ENCODE results near the gene LY6G5C. TPM values are rescaled to one million over a fixed set of nuclear protein-coding genes. Genes with fewer than 3 reads are reported as not detected.
A peak's percentile ranks its signal among the peaks of the same experiment; 100 is the strongest.

Gene LY6G5C
- total and polyA plus RNA-seq, 2 of the 13 experiments (the other 11 are each of a cell fraction or from before 2014, with no cell fraction given) = 0.33 to 0.55 TPM

DNA sequence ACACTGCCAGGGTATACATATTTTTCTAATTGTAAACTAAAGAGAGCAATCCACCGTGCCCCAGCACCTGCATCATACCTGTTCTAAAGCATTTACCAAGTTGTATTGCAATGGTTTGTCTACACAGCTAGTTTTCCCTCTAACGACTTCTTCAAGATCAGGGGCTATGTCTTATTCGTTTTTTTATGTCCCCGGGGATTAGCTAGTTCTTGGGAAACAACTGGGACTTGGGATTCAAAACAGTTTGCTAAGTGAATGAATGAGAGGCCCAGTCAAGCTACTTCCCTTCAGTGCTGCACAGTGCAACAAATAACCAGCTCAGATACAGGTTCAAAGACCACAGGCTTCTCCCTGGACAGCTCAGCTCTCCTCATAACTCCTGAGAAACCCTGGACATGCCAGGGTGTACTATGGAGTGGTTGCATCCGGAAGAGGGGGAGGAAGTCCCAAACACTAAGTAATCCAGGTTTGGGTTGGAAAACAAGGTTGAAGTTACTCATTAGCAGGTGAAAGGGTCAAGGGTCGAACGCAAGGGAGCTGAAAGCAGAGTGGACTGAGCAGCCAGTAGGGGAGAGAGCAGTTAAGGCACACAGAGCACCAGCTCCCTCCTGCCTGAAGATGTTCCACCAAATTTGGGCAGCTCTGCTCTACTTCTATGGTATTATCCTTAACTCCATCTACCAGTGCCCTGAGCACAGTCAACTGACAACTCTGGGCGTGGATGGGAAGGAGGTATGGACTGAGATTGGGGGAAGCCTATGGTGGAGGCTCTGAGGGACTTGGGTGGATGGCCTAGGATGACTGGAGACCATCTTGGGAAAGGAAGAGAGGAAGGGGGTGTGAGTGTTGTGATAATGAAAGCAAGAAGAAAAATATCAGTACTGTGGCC, 25.3 kb downstream of the LY6G5C start, which contains the start of gene APOM (continued):
- TF ChIP-seq ZNF672 (CRISPR knock-in tag; IDR thresholded peaks at IDR 0.05) (no peak), MEF2D (CRISPR knock-in tag; IDR thresholded peaks at IDR 0.05) (peak; percentile 98), FOXM1 (CRISPR knock-in tag; IDR thresholded peaks at IDR 0.05) (0 out of 2 replicates have a peak, but pooled peaks have one; percentile 50), ZNF792 (CRISPR knock-in tag; IDR thresholded peaks at IDR 0.05) (peak; percentile 97), HOXA3 (CRISPR knock-in tag; IDR thresholded peaks at IDR 0.05) (peak; percentile 92), IKZF1 (IDR thresholded peaks at IDR 0.05) (no peak), SCMH1 (CRISPR knock-in tag; IDR thresholded peaks at IDR 0.05; ENCODE audit: borderline replicate concordance) (no peak), SPEN (CRISPR knock-in tag; IDR thresholded peaks at IDR 0.05; ENCODE audit: low read depth) (peak; percentile 91; the same call in 1 of the 2 replicates)
- TF ChIP-seq, protein P1, sequence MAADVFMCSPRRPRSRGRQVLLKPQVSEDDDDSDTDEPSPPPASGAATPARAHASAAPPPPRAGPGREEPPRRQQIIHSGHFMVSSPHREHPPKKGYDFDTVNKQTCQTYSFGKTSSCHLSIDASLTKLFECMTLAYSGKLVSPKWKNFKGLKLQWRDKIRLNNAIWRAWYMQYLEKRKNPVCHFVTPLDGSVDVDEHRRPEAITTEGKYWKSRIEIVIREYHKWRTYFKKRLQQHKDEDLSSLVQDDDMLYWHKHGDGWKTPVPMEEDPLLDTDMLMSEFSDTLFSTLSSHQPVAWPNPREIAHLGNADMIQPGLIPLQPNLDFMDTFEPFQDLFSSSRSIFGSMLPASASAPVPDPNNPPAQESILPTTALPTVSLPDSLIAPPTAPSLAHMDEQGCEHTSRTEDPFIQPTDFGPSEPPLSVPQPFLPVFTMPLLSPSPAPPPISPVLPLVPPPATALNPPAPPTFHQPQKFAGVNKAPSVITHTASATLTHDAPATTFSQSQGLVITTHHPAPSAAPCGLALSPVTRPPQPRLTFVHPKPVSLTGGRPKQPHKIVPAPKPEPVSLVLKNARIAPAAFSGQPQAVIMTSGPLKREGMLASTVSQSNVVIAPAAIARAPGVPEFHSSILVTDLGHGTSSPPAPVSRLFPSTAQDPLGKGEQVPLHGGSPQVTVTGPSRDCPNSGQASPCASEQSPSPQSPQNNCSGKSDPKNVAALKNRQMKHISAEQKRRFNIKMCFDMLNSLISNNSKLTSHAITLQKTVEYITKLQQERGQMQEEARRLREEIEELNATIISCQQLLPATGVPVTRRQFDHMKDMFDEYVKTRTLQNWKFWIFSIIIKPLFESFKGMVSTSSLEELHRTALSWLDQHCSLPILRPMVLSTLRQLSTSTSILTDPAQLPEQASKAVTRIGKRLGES (CRISPR knock-in tag; IDR thresholded peaks at IDR 0.05; ENCODE audit: borderline replicate concordance) = peak; percentile 62; the same call in 1 of the 2 replicates
- TF ChIP-seq, protein P2, sequence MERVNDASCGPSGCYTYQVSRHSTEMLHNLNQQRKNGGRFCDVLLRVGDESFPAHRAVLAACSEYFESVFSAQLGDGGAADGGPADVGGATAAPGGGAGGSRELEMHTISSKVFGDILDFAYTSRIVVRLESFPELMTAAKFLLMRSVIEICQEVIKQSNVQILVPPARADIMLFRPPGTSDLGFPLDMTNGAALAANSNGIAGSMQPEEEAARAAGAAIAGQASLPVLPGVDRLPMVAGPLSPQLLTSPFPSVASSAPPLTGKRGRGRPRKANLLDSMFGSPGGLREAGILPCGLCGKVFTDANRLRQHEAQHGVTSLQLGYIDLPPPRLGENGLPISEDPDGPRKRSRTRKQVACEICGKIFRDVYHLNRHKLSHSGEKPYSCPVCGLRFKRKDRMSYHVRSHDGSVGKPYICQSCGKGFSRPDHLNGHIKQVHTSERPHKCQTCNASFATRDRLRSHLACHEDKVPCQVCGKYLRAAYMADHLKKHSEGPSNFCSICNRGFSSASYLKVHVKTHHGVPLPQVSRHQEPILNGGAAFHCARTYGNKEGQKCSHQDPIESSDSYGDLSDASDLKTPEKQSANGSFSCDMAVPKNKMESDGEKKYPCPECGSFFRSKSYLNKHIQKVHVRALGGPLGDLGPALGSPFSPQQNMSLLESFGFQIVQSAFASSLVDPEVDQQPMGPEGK (CRISPR knock-in tag; IDR thresholded peaks at IDR 0.05) = peak; percentile 81
- TF ChIP-seq, protein P3, sequence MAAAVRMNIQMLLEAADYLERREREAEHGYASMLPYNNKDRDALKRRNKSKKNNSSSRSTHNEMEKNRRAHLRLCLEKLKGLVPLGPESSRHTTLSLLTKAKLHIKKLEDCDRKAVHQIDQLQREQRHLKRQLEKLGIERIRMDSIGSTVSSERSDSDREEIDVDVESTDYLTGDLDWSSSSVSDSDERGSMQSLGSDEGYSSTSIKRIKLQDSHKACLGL (CRISPR knock-in tag; IDR thresholded peaks at IDR 0.05) = no peak; the same call in 1 of the 2 replicates
- TF ChIP-seq, protein P4, sequence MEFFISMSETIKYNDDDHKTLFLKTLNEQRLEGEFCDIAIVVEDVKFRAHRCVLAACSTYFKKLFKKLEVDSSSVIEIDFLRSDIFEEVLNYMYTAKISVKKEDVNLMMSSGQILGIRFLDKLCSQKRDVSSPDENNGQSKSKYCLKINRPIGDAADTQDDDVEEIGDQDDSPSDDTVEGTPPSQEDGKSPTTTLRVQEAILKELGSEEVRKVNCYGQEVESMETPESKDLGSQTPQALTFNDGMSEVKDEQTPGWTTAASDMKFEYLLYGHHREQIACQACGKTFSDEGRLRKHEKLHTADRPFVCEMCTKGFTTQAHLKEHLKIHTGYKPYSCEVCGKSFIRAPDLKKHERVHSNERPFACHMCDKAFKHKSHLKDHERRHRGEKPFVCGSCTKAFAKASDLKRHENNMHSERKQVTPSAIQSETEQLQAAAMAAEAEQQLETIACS (CRISPR knock-in tag; IDR thresholded peaks at IDR 0.05) = peak; percentile 53; the same call in 1 of the 2 replicates
- TF ChIP-seq, protein P5, sequence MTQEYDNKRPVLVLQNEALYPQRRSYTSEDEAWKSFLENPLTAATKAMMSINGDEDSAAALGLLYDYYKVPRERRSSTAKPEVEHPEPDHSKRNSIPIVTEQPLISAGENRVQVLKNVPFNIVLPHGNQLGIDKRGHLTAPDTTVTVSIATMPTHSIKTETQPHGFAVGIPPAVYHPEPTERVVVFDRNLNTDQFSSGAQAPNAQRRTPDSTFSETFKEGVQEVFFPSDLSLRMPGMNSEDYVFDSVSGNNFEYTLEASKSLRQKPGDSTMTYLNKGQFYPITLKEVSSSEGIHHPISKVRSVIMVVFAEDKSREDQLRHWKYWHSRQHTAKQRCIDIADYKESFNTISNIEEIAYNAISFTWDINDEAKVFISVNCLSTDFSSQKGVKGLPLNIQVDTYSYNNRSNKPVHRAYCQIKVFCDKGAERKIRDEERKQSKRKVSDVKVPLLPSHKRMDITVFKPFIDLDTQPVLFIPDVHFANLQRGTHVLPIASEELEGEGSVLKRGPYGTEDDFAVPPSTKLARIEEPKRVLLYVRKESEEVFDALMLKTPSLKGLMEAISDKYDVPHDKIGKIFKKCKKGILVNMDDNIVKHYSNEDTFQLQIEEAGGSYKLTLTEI (CRISPR knock-in tag; conservative IDR thresholded peaks at IDR 0.05) = no peak
- TF ChIP-seq, protein P6, sequence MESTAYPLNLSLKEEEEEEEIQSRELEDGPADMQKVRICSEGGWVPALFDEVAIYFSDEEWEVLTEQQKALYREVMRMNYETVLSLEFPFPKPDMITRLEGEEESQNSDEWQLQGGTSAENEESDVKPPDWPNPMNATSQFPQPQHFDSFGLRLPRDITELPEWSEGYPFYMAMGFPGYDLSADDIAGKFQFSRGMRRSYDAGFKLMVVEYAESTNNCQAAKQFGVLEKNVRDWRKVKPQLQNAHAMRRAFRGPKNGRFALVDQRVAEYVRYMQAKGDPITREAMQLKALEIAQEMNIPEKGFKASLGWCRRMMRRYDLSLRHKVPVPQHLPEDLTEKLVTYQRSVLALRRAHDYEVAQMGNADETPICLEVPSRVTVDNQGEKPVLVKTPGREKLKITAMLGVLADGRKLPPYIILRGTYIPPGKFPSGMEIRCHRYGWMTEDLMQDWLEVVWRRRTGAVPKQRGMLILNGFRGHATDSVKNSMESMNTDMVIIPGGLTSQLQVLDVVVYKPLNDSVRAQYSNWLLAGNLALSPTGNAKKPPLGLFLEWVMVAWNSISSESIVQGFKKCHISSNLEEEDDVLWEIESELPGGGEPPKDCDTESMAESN (CRISPR knock-in tag; conservative IDR thresholded peaks at IDR 0.05) = no peak
- TF ChIP-seq, protein P7, sequence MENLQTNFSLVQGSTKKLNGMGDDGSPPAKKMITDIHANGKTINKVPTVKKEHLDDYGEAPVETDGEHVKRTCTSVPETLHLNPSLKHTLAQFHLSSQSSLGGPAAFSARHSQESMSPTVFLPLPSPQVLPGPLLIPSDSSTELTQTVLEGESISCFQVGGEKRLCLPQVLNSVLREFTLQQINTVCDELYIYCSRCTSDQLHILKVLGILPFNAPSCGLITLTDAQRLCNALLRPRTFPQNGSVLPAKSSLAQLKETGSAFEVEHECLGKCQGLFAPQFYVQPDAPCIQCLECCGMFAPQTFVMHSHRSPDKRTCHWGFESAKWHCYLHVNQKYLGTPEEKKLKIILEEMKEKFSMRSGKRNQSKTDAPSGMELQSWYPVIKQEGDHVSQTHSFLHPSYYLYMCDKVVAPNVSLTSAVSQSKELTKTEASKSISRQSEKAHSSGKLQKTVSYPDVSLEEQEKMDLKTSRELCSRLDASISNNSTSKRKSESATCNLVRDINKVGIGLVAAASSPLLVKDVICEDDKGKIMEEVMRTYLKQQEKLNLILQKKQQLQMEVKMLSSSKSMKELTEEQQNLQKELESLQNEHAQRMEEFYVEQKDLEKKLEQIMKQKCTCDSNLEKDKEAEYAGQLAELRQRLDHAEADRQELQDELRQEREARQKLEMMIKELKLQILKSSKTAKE (CRISPR knock-in tag; IDR thresholded peaks at IDR 0.05; ENCODE audit: borderline replicate concordance) = peak; percentile 92
